ENCODE results near the gene CACNB2. TPM values are rescaled to one million over a fixed set of nuclear protein-coding genes. Genes with fewer than 3 reads are reported as not detected.
"Not testable (repeated sequence)": the region's sequence is repeated elsewhere in the genome, so short reads cannot be mapped to it uniquely, and the experiment has no call there.

Gene CACNB2
- total RNA-seq, 1 donor from 2014 or later = not detected

GRCh38 chr10:18164093-18164492 lies 23.9 kb downstream of the CACNB2 start:
- Mint-ChIP-seq H3K27ac (no peak overlapping the region), H3K4me3 (no peak overlapping the region), H3K9me3 (no peaks in the 10 kb centered on the region), H3K4me1 (no peaks in the 10 kb centered on the region), H3K36me3 (ENCODE audit: low read depth) (no peaks in the 10 kb centered on the region), H3K27me3 (peaks cover 3% of the 10 kb centered on the region)
- ChIA-PET POLR2A (no interaction called here), CTCF (no interaction called here)
- ATAC-seq (ENCODE audit: low read depth) = no peak
- intact Hi-C loops (cut with micrococcal nuclease) = no loop called here
- no peak for DNase-seq
- TF ChIP-seq, protein P1, sequence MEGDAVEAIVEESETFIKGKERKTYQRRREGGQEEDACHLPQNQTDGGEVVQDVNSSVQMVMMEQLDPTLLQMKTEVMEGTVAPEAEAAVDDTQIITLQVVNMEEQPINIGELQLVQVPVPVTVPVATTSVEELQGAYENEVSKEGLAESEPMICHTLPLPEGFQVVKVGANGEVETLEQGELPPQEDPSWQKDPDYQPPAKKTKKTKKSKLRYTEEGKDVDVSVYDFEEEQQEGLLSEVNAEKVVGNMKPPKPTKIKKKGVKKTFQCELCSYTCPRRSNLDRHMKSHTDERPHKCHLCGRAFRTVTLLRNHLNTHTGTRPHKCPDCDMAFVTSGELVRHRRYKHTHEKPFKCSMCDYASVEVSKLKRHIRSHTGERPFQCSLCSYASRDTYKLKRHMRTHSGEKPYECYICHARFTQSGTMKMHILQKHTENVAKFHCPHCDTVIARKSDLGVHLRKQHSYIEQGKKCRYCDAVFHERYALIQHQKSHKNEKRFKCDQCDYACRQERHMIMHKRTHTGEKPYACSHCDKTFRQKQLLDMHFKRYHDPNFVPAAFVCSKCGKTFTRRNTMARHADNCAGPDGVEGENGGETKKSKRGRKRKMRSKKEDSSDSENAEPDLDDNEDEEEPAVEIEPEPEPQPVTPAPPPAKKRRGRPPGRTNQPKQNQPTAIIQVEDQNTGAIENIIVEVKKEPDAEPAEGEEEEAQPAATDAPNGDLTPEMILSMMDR (IDR thresholded peaks at IDR 0.05) = no peak

GRCh38 chr10:18164748-18165361 lies 24.6 kb downstream of the CACNB2 start:
- DNase-seq (no peak), ATAC-seq (ENCODE audit: low read depth) (no peak)
- CTCF ChIA-PET = no interaction called here
- intact Hi-C loops (cut with micrococcal nuclease) = no loop called here
- H3K9me3 Mint-ChIP-seq = no peaks in the 10 kb centered on the region
- no peaks in the 10 kb centered on the region for H3K4me1 Mint-ChIP-seq
- POLR2A ChIA-PET = no interaction called here
- H3K36me3 Mint-ChIP-seq (ENCODE audit: low read depth) = no peaks in the 10 kb centered on the region
- no peak overlapping the region for H3K4me3 Mint-ChIP-seq
- TF ChIP-seq, protein P1 (IDR thresholded peaks at IDR 0.05) = no peak
- peaks cover 3% of the 10 kb centered on the region for H3K27me3 Mint-ChIP-seq
- H3K27ac Mint-ChIP-seq = no peak overlapping the region

GRCh38 chr10:18178854-18179483 lies 38.7 kb downstream of the CACNB2 start:
- Mint-ChIP-seq H3K27ac (no peak overlapping the region), H3K9me3 (no peaks in the 10 kb centered on the region), H3K36me3 (ENCODE audit: low read depth) (no peaks in the 10 kb centered on the region), H3K27me3 (no peaks in the 10 kb centered on the region), H3K4me1 (no peaks in the 10 kb centered on the region), H3K4me3 (no peak overlapping the region)
- TF ChIP-seq, protein P1 (IDR thresholded peaks at IDR 0.05) = no peak
- ATAC-seq (ENCODE audit: low read depth) (no peak), DNase-seq (no peak)
- POLR2A ChIA-PET = no interaction called here
- intact Hi-C loops (cut with micrococcal nuclease) = no loop called here
- CTCF ChIA-PET = no interaction called here

GRCh38 chr10:18179891-18180290 lies 39.7 kb downstream of the CACNB2 start:
- H3K4me1 Mint-ChIP-seq = no peaks in the 10 kb centered on the region
- H3K36me3 Mint-ChIP-seq (ENCODE audit: low read depth) = no peaks in the 10 kb centered on the region
- DNase-seq (no peak), ATAC-seq (ENCODE audit: low read depth) (no peak)
- intact Hi-C loops (cut with micrococcal nuclease) = no loop called here
- H3K27me3 Mint-ChIP-seq = no peaks in the 10 kb centered on the region
- no peak overlapping the region for H3K4me3 Mint-ChIP-seq
- no peaks in the 10 kb centered on the region for H3K9me3 Mint-ChIP-seq
- CTCF ChIA-PET = no interaction called here
- TF ChIP-seq, protein P1 (IDR thresholded peaks at IDR 0.05) = no peak
- H3K27ac Mint-ChIP-seq = no peak overlapping the region
- POLR2A ChIA-PET = no interaction called here

DNA sequence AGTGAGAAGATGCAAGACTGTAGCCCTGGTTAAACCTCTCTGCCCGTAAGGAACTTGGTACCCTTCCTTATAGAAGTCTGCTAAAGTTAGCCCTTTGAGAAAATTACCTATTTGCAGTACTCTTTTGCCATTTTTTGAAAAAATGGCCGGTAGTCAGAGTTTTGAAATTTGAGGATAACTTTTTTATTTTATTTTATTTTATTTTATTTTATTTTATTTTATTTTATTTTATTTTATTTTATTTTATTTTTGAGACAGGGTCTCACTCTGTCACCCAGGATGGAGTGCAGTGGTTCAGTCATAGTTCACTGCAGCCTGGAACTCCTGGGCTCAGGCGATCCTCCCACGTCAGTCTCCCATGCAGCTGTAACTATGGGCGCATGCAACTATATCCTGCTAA lies 41.2 kb downstream of the CACNB2 start:
- H3K36me3 Mint-ChIP-seq (ENCODE audit: low read depth); H3K27ac Mint-ChIP-seq; H3K9me3 Mint-ChIP-seq; CTCF ChIA-PET; ATAC-seq (ENCODE audit: low read depth); H3K27me3 Mint-ChIP-seq; DNase-seq; intact Hi-C loops (cut with micrococcal nuclease); POLR2A ChIA-PET; H3K4me1 Mint-ChIP-seq; H3K4me3 Mint-ChIP-seq: not testable (repeated sequence)

- ChIA-PET CTCF (no interaction called here), POLR2A (no interaction called here)
- no peak for ATAC-seq (ENCODE audit: low read depth)
- H3K4me3 Mint-ChIP-seq = no peak overlapping the region
- no peaks in the 10 kb centered on the region for H3K36me3 Mint-ChIP-seq (ENCODE audit: low read depth)
- H3K27ac Mint-ChIP-seq = no peak overlapping the region
- DNase-seq = no peak
- no peaks in the 10 kb centered on the region for H3K27me3 Mint-ChIP-seq
- H3K9me3 Mint-ChIP-seq = no peaks in the 10 kb centered on the region
- intact Hi-C loops (cut with micrococcal nuclease) = no loop called here
- no peaks in the 10 kb centered on the region for H3K4me1 Mint-ChIP-seq
- TF ChIP-seq, protein P1 (IDR thresholded peaks at IDR 0.05) = no peak
Measured at GRCh38 chr10:18185621-18186020, 45.4 kb downstream of the CACNB2 start.
